ENCODE data around the gene SPNS3.

Gene SPNS3

DNA sequence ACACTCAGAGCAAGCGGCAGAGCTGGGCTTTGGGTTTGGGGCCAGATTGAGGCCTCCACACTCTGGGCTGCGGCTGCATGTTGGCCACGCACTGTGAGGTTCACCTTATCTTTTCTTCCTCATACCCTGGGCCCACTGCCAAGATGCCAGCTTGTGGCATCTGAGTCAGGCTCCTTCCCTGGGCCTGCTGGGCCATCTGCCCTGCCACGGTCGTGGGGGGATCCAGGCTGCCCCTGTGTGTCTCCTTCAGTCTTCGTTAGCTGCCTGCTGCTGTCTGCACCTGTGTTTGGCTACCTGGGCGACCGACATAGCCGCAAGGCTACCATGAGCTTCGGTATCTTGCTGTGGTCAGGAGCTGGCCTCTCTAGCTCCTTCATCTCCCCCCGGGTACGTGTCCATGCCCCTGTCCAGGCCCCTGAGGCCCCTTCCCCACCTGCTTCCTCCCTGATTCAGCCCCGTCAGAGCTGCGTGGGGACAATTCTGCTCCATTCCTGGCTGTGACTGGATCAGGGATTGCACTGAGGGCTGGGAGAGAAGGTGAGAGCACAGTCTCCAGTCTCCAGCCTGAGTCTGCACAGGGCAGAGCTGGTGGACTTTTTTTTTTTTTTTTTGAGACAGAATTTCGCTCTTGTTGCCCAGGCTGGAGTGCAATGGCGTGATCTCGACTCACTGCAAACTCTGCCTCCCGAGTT, 11.2 kb downstream of the SPNS3 start:
- ChIA-PET CTCF (interaction anchor here (0.6 to 0.8 kb wide), 4 partner anchors 12 to 594 kb away, joined by 3 to 5 read pairs (median 3); no protein-coding TSS in a partner anchor), POLR2A (ENCODE audit: low non-redundant PET) (no interaction called here)
- TF ChIP-seq, protein P1, sequence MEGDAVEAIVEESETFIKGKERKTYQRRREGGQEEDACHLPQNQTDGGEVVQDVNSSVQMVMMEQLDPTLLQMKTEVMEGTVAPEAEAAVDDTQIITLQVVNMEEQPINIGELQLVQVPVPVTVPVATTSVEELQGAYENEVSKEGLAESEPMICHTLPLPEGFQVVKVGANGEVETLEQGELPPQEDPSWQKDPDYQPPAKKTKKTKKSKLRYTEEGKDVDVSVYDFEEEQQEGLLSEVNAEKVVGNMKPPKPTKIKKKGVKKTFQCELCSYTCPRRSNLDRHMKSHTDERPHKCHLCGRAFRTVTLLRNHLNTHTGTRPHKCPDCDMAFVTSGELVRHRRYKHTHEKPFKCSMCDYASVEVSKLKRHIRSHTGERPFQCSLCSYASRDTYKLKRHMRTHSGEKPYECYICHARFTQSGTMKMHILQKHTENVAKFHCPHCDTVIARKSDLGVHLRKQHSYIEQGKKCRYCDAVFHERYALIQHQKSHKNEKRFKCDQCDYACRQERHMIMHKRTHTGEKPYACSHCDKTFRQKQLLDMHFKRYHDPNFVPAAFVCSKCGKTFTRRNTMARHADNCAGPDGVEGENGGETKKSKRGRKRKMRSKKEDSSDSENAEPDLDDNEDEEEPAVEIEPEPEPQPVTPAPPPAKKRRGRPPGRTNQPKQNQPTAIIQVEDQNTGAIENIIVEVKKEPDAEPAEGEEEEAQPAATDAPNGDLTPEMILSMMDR (conservative IDR thresholded peaks at IDR 0.05; ENCODE audit: low read depth), result no peak
- no peak for DNase-seq (ENCODE audit: low spot score)
- no peak overlapping the region for H3K27ac ChIP-seq

DNA sequence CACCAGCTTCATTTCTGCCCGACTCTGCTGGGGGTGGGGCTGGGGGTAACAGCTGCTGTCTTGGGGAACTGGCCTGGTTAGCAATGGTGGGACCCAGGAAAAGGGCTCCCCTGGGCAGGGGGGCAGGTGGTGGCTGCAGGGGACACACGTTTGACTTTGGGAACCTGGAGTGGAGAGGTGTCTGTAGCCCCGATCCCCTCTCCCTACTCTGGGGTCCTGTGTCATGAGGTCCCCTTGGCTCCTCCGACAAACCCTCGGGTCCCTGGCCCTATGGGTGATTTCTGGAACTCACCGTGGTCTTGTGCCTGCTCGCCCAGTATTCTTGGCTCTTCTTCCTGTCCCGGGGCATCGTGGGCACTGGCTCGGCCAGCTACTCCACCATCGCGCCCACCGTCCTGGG, 12.0 kb downstream of the SPNS3 start:
- POLR2A ChIA-PET (ENCODE audit: low non-redundant PET), result no interaction called here
- CTCF ChIA-PET, result interaction anchor here (0.5 kb wide), 1 partner anchor 136 kb away, joined by 3 read pairs; no protein-coding TSS in a partner anchor

DNA sequence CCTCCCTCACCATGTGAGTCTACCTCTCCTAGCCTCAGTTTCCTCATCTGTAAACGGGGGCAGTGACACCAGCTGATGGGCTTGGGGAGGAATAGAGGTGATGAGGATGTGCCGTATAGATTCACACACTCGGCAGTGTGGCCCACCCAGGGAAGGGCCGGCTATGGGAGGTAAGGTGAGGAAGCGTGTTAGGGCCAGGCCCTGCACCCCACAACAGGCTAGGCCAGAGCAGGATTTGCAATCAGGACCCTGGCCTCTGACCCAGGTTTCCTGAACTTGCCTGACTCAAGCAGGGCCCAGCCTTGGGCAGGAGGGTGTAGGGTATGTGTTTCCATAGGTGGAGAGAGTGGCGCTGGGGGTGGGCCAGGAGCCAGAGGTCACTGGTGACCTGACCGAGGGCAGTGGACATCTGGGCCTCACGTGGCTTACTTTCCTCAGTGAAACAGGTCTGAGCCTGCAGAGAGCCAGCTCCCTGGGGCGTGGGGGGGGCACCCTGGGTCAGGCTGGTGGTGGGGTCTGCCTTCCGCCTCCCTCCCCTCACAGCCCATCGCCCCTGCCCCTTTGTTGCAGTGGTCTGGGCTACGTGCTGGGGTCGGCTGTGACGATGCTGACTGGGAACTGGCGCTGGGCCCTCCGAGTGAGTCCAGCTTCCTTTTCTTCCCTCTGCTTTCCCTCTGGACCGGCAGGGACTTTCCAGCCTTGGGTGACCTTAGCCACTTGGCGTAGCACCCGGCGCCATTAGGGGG, 12.8 kb downstream of the SPNS3 start:
- DNase-seq (ENCODE audit: low spot score), result no peak
- POLR2A ChIA-PET (ENCODE audit: low non-redundant PET), result no interaction called here
- CTCF ChIA-PET, result interaction anchor here (0.7 kb wide), 1 partner anchor 12 kb away, joined by 4 read pairs; no protein-coding TSS in a partner anchor
- TF ChIP-seq, protein P1 (conservative IDR thresholded peaks at IDR 0.05; ENCODE audit: low read depth), result no peak
- no peak overlapping the region for H3K27ac ChIP-seq

More for the DNA sequence above, 12.0 kb downstream of the SPNS3 start:
- no peak overlapping the region for H3K27ac ChIP-seq
- TF ChIP-seq, protein P1 (conservative IDR thresholded peaks at IDR 0.05; ENCODE audit: low read depth), result no peak
- no peak for DNase-seq (ENCODE audit: low spot score)

DNA sequence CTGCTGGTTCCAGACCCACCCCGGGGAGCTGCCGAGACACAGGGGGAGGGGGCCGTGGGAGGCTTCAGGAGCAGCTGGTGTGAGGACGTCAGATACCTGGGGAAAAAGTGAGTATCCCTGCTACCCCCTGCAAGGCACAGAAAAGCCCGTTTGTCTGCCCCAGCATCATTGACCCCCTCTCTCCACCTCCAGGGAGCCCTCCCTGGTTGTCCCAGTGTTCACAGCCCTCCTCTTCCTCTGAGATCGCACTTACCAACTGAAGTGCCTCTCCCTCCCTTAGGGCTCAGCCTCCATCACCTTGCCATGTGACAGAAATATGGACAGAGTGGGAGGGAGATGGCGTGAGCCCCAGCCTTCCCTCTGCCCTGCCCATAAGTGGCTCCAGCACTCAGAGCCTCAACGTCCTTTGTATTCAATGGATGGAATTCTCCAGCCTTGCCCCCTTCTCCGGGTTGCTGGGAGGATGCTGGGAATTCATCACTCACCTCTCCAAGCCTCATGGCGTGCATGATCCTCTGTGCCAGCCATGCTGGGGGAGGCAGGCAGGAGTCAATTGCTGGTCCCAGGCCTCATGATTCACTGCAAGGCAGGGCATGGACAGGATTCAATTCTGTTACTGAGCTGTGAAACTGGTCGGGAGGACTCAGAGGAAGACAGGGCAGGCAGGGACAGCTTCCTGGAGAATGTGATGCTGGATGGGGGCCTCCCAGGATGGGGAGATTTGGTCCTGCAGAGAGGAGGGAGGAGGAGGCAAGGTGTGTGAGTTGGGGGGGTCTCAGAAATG, 14.6 kb downstream of the SPNS3 start:
- DNase-seq (ENCODE audit: low spot score), result no peak
- POLR2A ChIA-PET (ENCODE audit: low non-redundant PET), result no interaction called here
- CTCF ChIA-PET, result interaction anchor here (0.9 kb wide), 1 partner anchor 28 kb away, joined by 3 read pairs; no protein-coding TSS in a partner anchor
- TF ChIP-seq, protein P1 (conservative IDR thresholded peaks at IDR 0.05; ENCODE audit: low read depth), result no peak
- H3K27ac ChIP-seq, result no peak overlapping the region

DNA sequence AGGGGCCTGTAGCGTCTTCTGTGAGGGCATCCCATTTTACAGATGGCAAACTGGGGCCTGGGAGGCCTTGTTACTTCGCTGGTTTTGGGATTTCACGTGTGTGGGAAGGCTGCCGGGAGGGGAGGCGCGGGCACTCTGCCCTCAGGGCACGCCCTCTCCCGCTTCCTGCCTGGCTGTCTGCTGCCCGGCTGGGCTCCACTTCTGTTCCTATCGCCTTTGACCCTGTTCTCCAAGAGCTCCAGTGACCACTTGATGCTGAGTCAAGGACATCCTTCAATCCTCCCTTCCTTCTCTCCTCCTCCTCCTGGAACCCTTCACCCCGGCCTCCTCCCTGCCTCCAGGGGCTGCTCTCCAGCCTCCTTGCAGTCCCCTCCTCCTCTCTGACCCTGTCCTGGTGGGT, 16.0 kb downstream of the SPNS3 start:
- TF ChIP-seq, protein P1 (conservative IDR thresholded peaks at IDR 0.05; ENCODE audit: low read depth), result no peak
- no peak for DNase-seq (ENCODE audit: low spot score)
- ChIA-PET POLR2A (ENCODE audit: low non-redundant PET) (no interaction called here), CTCF (interaction anchor here (0.6 kb wide), 1 partner anchor 97 kb away, joined by 9 read pairs; no protein-coding TSS in a partner anchor)
- no peak overlapping the region for H3K27ac ChIP-seq
